Measurements from ENCODE around the gene RHBDL1.

The RHBDL1 gene

DNA sequence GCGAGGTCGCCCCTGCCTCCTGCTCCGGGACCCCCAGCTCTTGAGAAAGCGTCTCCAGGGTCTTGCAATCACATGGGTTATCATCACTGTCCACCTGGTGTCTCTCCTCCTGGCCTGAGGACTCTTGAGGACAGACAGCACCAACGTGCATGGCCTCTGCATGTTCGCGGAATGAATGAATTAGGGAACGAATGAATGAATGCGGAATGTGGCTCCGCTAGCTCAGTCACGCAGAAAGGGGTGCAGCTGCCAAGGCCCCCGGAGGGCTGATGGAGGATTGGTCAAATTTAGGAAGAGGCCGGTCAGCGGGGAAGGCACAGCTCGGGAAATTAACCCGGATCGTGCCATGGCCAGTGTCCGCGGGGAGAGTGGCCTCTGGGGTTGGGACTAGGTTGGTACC lies 26.9 kb downstream of the RHBDL1 start:
- TF ChIP-seq ZNF274 (IDR thresholded peaks at IDR 0.05; ENCODE audit: low read depth, low read length), result no peak
- H3K4me3 ChIP-seq (ENCODE audit: low read length), result no peak overlapping the region

DNA sequence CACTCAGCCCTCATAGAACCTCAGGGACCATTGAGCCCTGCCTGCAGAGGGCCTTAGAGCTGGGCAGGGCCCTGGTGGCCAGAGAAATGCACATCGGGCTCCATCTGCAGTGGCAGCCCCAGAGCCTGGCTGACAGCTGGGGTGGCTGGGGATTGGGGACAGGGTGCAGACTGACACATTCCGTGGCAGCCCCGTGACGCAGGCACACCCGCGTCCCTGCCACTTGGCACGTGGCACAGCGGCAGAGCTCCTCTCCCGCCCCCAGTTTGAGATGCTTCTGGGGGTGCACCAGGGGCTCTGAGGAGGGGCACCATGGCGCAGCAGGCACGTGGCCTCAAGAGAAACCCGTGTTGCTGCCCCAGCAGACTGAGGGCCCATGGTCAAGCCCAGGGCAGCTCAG lies 27.9 kb downstream of the RHBDL1 start:
- no peak overlapping the region for H3K4me3 ChIP-seq (ENCODE audit: low read length)
- no peak for TF ChIP-seq ZNF274 (IDR thresholded peaks at IDR 0.05; ENCODE audit: low read depth, low read length)

DNA sequence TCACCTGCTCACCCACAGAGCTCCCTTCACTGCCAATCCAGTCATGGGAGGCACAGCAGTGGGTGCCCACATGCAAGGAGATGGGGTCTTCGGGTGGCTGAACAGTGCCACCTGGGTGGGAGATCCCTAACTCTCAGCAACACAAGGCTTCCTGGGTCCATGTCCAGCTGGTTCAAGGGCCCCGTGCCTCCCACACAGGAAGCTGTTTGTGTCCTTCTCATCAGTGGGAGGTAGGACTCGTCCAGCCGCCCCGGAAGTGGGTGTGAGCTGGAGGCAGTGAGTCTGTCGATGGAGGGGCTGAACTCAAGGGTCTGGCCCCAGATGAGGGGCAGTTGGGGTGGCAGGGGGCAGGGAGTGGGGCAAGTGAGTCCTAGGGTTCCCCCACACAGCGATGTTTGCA lies 28.6 kb downstream of the RHBDL1 start:
- H3K4me3 ChIP-seq (ENCODE audit: low read length), result no peak overlapping the region
- no peak for TF ChIP-seq ZNF274 (IDR thresholded peaks at IDR 0.05; ENCODE audit: low read depth, low read length)

DNA sequence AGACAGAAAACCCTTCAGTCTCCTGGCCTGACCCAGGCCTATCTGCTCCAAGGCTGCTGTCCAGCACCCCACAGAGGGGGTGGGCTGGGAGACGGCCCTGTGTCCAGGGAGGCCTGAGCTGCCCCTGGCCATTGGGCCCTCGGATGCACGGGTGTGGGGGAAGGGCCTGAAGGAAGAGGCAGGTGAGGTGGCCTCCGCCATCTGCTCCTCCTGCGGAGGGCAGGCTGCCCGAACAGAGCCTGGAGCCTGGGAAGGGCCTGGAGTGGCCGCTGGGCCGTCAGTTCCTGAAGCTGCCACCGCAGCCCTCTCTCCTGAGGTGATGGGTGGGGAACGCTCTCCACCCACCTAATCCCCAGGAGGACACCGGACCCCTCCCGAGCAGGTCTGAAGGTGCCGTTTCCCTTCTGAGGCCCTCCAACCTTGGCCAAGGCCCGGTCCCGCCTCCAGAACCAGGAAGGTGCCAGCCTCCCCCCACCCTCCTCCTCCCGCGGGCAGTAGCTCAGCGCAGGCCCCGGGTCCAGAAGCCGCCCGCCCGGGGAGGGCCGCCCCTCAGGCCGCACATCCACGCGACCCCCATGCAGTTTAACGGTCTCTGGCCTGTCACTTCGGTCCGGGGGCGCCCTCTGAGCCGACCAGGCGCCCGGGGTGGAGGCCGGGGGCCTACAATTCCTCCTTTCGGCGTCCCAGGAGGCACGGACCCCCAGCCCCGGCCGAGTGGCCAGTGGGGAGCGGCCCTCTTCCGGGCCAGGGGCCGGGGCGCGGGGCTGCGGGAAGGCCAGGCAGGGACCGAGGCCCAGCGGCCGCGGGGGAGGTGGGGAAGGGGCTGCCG lies 29.3 kb downstream of the RHBDL1 start:
- no peak for TF ChIP-seq ZNF274 (IDR thresholded peaks at IDR 0.05; ENCODE audit: low read depth, low read length)
- no peak overlapping the region for H3K4me3 ChIP-seq (ENCODE audit: low read length)

DNA sequence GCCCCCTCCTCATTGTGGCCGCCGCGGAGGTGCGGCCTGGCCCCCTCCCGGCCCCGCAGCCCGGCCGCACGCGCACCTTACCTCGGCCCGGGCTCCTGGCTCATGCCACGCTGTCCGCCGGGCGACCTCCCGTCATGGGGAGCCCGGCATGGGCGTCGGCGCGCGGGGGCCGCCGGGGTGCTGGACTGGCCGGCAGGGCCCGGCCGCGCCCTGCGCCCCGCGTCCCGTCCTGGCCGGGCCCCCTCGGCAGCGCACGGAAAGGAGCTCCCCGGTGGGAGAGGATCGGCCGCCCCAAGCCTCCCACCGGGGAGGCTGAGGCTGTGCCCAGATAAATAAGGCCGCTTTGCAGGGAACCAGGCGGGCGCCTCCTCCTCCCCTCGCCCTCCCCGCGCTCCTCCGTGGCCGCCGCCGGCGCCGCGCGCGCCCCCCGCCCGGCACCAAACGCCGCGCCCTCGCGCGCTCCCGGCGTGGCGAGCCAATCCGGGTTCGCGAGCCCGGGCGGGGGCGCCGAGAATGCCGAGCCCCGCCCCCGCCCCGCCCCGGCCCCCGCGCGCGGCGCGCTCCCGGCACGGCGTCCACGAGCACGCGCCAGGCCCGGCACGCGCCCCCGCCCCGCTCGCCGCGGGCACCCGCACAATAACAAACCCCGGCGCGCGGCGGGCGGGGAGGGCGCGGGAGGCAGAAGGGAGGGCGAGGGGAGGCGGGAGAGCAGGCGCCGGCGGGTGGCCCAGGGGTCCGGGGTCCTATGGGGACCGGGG lies 30.1 kb downstream of the RHBDL1 start, which contains the start of gene FBXL16:
Gene FBXL16 (minus strand): TSS at position 371 of the 758 bp plus-strand sequence. CDS start 8,396 bp downstream, outside the sequence.
- H3K4me3 ChIP-seq (ENCODE audit: low read length), result no peak within 1 kb of the TSS
- no peak for TF ChIP-seq ZNF274 (IDR thresholded peaks at IDR 0.05; ENCODE audit: low read depth, low read length)

DNA sequence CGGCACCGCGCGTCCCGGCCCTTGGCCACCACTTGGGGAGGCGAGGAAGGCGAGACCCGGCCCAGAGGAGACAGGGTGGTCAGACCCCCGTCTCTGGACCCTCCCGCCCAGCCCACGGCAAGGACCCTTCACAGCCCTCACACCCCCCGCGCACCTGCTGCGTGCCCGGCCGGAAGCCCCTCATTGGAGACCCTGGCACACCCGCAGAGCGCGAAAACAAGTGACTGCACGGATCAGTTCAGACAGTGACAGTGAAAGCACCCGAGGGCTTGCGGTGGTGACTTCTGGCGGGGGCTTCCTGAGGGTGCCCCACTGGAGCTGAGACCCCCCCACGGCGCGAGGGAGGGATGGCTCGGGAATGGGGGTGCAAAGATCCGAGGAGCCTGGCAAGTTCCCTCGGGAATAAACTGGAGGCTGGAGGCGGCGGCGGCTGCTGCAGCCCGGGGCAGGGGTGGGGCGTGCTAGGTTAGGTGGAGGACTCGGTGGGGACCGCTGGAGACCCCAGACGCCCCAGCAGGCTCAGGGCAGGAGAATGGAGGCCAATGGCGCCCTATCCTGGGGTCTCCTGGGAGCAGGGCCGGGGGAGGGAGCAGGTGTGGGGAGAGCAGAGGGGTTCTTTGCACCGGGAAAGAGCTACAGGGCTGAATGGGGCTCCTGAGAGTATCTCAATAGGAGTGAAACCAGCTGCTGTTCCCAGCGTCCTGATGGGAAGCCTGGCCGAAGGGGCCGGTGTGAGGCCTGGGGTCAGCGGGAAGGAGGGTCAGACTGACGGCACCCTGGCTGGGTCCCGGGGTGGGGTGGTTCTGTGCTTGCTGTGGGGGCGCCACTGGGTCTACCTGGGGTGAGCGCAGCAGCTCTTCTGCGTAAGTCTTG lies 31.0 kb downstream of the RHBDL1 start:
- no peak for TF ChIP-seq ZNF274 (IDR thresholded peaks at IDR 0.05; ENCODE audit: low read depth, low read length)
- H3K4me3 ChIP-seq (ENCODE audit: low read length), result no peak overlapping the region

DNA sequence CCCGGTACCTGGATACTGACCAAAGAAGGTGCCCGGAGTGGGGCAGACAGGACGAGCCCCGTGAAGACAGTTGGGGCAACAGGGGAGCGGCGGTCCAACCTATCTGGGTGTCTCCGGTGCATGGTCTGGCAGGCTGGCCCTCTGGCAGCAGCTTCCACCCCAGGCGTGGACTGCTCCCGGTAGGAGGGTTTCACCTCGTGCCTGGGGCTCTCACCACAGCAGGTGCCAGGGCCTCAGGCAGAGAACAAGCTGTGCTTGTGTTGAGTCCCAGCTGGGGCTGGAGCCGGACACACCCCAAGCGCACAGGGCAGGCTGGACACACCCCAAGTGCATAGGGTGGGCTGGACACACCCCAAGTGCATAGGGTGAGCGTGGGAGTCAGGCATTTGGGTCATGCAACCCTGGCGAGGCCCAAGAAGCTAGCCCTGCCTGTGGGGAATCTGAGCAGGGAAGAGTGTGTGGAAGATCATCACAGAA lies 31.6 kb downstream of the RHBDL1 start:
- no peak for TF ChIP-seq ZNF274 (IDR thresholded peaks at IDR 0.05; ENCODE audit: low read depth, low read length)
- no peak overlapping the region for H3K4me3 ChIP-seq (ENCODE audit: low read length)

DNA sequence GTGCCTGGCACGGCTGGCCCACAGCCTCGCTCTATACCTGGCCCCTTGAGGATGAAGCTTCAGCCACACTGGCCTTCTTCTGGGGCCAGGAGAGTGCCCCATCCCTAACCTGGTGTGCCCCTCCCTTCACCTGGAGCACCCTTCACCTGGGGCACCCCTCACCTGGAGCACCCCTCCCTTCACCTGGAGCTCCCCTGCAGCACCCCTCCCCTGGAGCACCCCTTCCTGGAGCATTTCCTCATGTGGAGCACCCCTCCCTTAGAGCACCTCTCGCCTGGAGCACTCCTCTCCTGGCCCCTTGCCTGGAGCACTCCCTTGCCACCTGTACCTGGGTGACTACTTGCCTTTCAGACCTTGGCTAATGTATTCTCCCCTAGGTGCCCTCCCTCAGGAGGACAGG lies 32.5 kb downstream of the RHBDL1 start:
- H3K4me3 ChIP-seq (ENCODE audit: low read length), result no peak overlapping the region
- no peak for TF ChIP-seq ZNF274 (IDR thresholded peaks at IDR 0.05; ENCODE audit: low read depth, low read length)

DNA sequence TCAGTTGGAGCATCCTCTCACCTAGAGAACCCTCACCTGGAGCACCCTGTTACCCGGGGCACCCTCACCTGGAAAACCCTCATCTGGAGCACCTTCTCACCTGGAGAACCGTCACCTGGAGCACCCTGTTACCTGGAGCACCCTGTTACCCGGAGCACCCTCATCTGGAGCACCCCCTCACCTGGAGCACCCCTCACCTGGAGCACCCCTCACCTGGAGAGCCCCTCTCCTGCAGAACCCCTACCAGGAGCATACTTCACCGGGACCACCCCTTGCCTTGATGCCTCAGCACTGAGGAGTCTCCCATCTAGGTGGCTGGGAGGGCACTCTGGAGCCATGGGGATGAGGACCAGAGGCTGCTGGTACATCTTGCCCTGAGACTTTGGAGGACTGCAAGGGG lies 33.5 kb downstream of the RHBDL1 start:
- TF ChIP-seq ZNF274 (IDR thresholded peaks at IDR 0.05; ENCODE audit: low read depth, low read length), result no peak
- H3K4me3 ChIP-seq (ENCODE audit: low read length), result no peak overlapping the region

DNA sequence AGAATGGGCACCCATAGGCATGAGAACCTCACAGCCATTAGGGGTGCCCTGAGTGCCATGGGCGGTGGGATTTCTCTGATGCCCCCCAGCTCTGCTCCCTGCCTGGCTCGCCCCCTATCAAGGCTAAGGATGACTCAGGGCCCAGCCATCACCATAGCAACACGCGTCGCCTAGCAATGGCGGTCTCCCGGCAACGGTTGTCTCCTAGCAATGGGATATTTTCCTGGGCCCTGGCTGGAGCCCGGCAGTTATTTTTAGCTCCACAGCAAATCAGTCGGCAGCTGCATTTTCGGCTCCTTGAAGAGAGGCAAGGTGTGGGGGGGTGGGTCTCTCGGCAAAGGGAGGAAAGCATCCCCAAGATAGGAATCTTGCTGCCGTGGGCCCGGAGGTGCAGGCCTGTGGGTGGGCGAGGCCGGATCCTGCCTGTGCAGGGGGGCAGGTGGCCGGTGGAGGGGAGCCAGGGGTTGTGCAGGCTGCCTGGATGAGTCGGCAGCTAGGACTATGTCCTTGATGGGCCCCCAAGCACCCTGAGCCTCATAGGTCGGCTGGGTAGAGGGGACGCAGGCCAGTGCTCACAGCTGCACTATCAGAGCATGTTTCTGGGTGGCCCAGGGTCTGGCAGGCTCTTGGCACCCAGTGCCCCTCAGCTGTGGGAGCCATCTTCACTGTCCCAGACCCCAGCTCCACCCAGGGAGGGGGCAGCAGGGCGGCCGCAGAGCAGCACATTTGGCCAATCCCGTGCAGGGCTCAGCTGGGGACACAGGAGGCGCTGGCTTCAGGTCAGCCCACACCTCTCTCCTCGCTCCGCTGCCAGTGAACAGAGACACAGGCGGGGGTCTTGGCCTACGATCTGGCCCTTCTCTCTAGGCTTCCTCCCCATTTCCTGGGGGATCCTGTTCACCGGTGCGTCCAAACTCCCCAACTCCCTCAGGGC lies 34.4 kb downstream of the RHBDL1 start:
- H3K4me3 ChIP-seq (ENCODE audit: low read length), result no peak overlapping the region
- TF ChIP-seq ZNF274 (IDR thresholded peaks at IDR 0.05; ENCODE audit: low read depth, low read length), result no peak

DNA sequence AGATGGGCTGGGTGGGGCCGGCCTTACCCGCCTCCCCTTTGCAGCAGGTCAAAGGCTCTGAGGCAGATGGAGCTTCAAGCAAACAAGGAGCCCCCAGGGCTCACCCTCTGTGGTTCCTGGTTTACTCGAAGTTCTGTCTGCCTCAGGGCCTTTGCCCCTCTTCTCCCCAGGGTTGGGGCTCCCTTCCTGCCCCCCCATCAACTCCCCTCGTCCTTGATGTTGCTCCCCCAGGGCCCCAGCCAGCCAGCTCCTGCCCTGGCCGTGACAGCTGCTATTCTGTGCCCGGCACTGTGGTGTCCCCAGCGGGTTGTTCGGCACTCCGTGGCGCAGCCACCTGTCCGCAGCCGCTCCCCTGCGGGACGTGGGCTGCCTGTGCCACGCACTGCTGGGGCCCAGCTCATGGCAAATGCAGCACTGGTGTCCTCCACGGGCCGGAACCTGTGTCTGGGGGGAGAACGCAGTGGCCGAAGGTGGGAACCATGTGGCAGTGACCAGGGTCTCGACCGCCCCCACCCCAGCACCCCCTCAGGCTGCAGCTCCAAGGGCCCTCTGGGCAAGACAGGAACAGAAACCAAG lies 35.1 kb downstream of the RHBDL1 start:
- no peak overlapping the region for H3K4me3 ChIP-seq (ENCODE audit: low read length)
- TF ChIP-seq ZNF274 (IDR thresholded peaks at IDR 0.05; ENCODE audit: low read depth, low read length), result no peak

DNA sequence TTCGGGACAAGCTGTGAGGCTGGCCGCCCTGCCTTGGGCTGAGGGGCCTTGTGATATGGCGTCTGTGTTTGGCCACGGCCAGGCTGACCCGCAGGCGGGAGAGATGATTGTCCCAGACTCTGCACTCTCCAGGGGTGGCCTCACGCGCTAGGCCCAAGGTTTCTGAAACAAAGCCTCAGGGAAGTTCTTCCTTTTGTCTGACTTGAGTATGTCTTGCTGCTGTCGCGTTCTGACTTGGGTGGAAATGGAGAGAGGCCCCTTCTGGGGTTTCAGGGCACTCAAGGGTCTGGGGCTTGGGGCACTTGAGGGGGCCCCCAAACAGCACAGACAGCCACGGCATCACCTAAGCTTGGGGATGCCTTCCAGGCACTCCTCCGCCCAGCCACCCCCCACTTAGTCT lies 35.6 kb downstream of the RHBDL1 start:
- no peak for TF ChIP-seq ZNF274 (IDR thresholded peaks at IDR 0.05; ENCODE audit: low read depth, low read length)
- H3K4me3 ChIP-seq (ENCODE audit: low read length), result no peak overlapping the region

Data from GM08714 (cell line).